Inflammatory macrophage (primary cell): ENCODE measurements around the gene TNFRSF8.
"Not testable (repeated sequence)": the region's sequence is repeated elsewhere in the genome, so short reads cannot be mapped to it uniquely, and the experiment has no call there.

Source experiments
- DNase-seq, 2 donors: peaks; one replicate each; pipeline ENCODE4 v3.0.0-alpha.2; 2020 to 2022

TNFRSF8 gene

DNA sequence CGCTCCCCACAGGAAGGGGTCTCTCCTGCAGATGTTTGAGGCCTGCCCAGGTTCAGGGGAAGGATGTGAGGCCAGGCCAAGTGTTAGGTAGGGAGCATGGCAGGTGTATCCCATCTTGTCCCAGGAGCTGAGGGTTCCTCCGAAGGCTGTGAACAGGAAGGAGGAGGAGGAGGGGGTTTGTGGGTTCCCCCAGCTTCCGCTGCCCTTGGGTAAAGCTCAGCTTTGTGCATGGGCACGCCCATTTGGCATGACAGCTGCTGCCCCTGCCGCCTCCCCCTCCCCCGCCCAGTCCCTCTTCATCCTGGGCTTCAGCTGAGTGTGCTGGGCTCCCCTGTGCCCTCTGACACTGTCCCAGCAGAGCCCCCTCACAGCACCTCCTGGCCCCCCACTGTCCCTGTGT, 25.5 kb downstream of the TNFRSF8 start:
- no peak for DNase-seq

- DNase-seq: no peak
Observed at GRCh38 chr1:12090326-12090725, 27.2 kb downstream of the TNFRSF8 start.

DNA sequence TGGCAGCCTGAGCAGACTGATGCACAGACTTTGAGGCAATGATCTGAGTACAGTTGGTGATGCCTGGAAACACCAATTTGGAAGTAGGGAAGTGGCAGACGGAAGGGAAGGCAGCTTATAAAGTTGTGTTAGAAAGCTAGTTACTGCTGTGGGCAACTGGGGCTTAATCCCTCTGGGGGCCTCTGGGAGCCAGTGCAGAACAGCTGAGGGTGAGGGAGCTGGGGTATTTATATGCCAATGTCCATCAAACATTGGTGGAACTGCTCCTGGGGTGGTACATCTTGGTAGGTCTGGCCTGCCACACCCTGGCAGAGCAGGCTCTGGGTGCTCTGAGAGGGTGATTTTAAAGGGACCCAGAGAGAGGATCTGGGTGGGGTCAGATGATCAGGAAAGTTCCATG, 28.1 kb downstream of the TNFRSF8 start:
- no peak for DNase-seq

DNA sequence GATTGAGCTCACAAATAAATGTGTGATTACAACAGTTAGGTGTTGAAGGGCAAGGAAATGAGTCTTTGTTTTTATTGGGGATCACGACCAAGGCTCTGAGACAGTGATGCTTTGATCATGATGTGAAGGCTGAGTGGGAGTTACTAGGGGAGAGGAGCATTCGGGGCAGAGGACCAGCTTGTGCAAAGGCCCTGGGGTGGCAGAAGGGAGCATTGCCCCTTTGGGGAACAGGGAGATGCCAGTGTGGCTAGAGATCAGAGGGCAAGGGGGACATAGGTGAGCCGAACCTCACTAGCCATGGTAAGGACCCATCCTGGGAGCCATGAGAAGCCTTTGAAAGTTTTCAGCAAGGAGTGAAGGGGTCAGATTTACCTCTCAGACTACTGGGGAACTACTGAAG, 31.1 kb downstream of the TNFRSF8 start:
- no peak for DNase-seq

DNA sequence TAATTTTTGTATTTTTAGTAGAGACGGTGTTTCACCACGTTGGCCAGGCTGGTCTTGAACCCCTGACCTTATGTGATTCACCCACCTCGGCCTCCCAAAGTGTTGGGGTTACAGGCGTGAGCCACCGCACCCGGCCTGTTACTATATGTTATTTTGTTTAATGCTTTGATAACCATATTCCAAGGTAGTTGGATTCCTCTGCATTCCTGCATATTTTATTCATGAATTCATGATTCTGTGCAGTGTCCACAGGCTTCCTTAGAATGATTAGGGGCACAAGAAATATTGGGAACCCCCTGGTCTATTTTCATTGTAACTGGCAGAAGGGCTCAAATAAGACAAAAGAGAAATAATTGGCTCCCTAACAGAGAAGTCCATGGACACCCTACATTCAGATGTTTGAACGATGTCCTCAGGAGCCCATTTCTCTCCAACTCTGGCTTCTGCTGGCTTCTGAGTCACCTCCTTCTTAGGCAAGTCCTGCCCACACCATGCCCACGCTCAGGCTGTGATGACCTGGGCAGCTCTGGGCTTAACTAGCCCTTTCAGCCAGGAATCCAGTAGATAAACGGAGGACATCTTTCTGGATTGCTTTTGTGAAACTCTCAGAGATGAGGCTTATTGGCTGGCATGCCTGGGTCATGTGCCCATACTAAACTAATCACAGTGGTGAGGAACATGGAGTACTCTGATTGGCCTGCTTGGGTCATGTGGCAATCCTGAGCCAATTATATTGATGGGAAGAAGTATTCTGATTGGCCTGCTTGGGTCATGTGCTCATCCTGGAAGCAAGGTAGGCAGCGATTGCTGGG, 32.6 kb downstream of the TNFRSF8 start:
- peak; percentile 72 to 91 for DNase-seq

- DNase-seq: no peak
Observed at GRCh38 chr1:12096615-12097014, 33.5 kb downstream of the TNFRSF8 start.

GRCh38 chr1:12097321-12097720, 34.2 kb downstream of the TNFRSF8 start:
- DNase-seq: no peak

DNA sequence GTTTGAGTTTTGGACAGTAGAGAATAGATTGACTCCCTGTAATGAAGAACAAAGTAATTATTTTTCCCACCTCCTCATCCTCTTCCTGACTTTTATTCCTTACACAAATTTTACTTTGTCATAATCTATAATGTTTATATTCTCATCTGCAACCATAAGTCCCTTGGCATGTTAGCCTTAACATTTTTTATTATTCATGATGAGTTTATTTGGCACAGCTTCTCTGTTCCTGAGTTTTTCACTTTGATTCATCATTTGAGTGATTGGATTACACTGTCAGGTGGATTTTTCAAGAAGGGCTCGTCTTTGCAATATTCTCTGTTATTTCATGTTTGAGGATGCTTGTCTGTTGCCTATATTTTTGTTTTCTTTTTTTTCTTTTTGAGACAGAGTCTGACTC, 35.7 kb downstream of the TNFRSF8 start:
- no peak for DNase-seq

GRCh38 chr1:12099610-12100009, 36.5 kb downstream of the TNFRSF8 start:
- DNase-seq: no peak

- no peak for DNase-seq
Observed at GRCh38 chr1:12100071-12100470, 37.0 kb downstream of the TNFRSF8 start.

- DNase-seq: not testable (repeated sequence)
Observed at GRCh38 chr1:12101120-12101519, 38.0 kb downstream of the TNFRSF8 start.

GRCh38 chr1:12102066-12102465, 39.0 kb downstream of the TNFRSF8 start:
- DNase-seq: no peak

GRCh38 chr1:12104417-12104816, 41.3 kb downstream of the TNFRSF8 start:
- DNase-seq: no peak

DNA sequence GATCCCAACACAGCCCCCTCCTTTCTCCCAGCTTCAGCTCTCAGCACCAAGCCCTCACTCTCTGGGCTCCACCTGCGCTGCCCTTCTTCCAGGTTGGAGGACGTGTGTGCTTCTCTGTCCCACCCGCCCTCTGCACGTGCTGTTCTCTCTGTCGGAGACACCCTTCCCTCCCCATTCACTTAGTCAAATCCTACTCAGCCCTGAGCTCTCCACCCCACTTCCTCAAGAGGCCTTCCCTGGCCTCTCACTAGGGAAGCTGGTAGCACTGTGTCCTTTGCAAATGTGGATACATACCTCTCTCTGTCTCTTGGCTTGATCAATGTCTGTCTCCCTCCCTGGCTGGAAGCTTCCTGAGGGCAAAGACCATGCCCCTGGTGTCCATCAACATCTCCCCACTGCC, 43.0 kb downstream of the TNFRSF8 start:
- no peak for DNase-seq

- not testable (repeated sequence) for DNase-seq
Observed at GRCh38 chr1:12106861-12107260, 43.8 kb downstream of the TNFRSF8 start.

- DNase-seq: no peak
Observed at GRCh38 chr1:12107718-12108117, 44.6 kb downstream of the TNFRSF8 start.

GRCh38 chr1:12109901-12110300, 46.8 kb downstream of the TNFRSF8 start:
- no peak for DNase-seq

GRCh38 chr1:12111741-12112140, 48.6 kb downstream of the TNFRSF8 start:
- no peak for DNase-seq

DNA sequence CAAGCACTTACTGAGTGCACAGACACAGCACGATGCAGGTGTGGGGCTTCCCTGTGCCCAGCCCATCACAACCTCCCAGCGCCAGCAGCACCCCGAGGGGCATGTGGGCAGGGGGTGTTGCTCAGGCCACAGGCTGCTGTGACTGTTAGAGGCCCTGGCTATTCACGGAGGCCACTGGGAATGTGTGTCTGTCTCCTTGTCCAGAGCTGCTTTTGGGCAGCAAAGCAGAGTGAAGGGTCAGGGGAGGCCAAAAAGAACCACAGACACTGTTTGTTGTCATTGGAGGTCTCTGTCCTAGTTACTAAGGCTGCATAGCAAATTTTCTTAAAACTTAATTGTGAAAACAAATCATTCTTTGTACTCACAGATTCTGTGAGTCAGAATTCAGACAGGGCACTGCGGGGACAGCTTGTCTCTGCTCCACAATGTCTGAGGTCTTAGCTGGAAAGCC, 49.6 kb downstream of the TNFRSF8 start:
- no peak for DNase-seq

- DNase-seq: peak; percentile 21 to 46
Observed at GRCh38 chr1:12113433-12114339, 50.6 kb downstream of the TNFRSF8 start.

- no peak for DNase-seq
Observed at GRCh38 chr1:12114340-12114683, 51.2 kb downstream of the TNFRSF8 start.

DNA sequence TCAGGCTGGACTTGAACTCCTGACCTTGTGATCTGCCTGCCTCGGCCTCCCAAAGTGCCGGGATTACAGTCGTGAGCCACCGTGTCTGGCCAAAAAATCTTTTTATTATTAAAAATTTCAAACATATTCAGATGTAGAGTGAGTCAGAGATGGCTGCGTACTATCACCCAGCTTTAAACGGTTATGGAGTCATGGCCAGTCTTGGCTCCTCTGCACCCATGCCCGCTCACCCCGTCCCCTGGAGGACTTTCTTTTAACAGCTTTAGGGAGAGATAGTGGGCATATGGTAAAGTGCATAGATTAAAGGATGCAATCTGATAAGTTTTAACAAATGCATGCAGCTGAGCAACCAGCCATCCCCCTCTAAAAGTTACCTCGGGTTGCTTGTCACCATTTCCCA, 51.8 kb downstream of the TNFRSF8 start:
- no peak for DNase-seq

DNA sequence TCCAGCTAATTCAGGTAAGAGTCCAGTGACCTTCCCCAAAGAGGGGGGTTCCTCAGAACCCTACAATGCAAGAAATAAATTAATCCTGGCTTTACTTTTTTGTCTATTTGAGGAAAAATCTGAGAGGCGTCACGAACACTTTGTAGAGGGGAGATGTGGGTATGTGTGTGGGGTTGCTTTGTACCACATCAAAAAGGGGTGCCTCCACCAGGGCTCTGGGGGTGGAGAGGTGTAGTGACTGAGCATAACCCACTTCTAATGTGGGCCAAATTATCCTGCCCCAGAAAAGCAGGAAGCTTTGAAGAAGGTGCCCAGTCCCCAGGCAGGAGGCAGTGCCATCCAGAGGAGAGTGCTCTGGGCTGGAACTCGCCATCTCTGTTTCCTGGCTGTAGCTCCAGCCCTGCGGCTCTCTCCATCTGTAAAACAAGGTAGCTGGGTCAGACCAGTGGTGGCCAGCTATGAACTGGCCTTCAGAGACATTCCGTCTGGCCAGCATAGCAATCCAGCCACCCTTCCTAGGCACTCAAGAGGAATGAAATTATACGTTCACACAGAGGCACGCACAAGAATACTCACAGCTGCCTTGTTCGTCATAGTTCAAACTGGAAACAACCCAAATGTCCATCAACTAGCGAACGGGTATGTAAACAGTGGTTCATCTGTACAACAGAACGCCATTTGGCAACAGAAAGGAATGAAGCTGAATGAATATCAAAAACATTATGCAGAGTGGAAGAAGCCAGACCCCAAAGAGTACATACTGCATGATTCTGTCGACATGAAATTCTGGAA, 58.3 kb downstream of the TNFRSF8 start:
- DNase-seq: no peak
